Fibroblast of skin of back (primary cell): ENCODE measurements around the gene DSCAML1.

Experiments used
- DNase-seq: peaks from one replicate; pipeline ENCODE4 v3.0.0-alpha.2; 2013

The DSCAML1 gene

GRCh38 chr11:117573326-117573725 is 223.7 kb downstream of the DSCAML1 start:
- DNase-seq: no peak

- DNase-seq: no peak
These were observed 224.3 kb downstream of the DSCAML1 start for GRCh38 chr11:117572671-117573070.

GRCh38 chr11:117572129-117572528 is 224.9 kb downstream of the DSCAML1 start:
- no peak for DNase-seq

GRCh38 chr11:117570701-117571100 is 226.3 kb downstream of the DSCAML1 start:
- DNase-seq: no peak

- no peak for DNase-seq
These were observed 227.1 kb downstream of the DSCAML1 start for GRCh38 chr11:117569911-117570310.

- no peak for DNase-seq
These were observed 231.3 kb downstream of the DSCAML1 start for GRCh38 chr11:117565709-117566108.

GRCh38 chr11:117564321-117564720 is 232.7 kb downstream of the DSCAML1 start:
- no peak for DNase-seq

- DNase-seq: no peak
These were observed 233.5 kb downstream of the DSCAML1 start for GRCh38 chr11:117563556-117563955.

- no peak for DNase-seq
These were observed 234.9 kb downstream of the DSCAML1 start for GRCh38 chr11:117562136-117562535.

- DNase-seq: no peak
These were observed 236.1 kb downstream of the DSCAML1 start for GRCh38 chr11:117560780-117561530.

- DNase-seq: no peak
These were observed 237.3 kb downstream of the DSCAML1 start for GRCh38 chr11:117559698-117560097.

GRCh38 chr11:117557361-117557760 is 239.7 kb downstream of the DSCAML1 start:
- DNase-seq: no peak

- no peak for DNase-seq
These were observed 242.2 kb downstream of the DSCAML1 start for GRCh38 chr11:117554601-117555333.

- no peak for DNase-seq
These were observed 244.4 kb downstream of the DSCAML1 start for GRCh38 chr11:117552626-117553025.

- DNase-seq: no peak
These were observed 245.2 kb downstream of the DSCAML1 start for GRCh38 chr11:117551761-117552343.

GRCh38 chr11:117550466-117550865 is 246.6 kb downstream of the DSCAML1 start:
- DNase-seq: no peak

- DNase-seq: no peak
These were observed 247.6 kb downstream of the DSCAML1 start for GRCh38 chr11:117549417-117549816.

GRCh38 chr11:117548876-117549275 is 248.1 kb downstream of the DSCAML1 start:
- no peak for DNase-seq

- no peak for DNase-seq
These were observed 249.1 kb downstream of the DSCAML1 start for GRCh38 chr11:117547946-117548345.

GRCh38 chr11:117547195-117547850 is 249.7 kb downstream of the DSCAML1 start:
- DNase-seq: no peak

- no peak for DNase-seq
These were observed 250.4 kb downstream of the DSCAML1 start for GRCh38 chr11:117546431-117547194.

- no peak for DNase-seq
These were observed 251.3 kb downstream of the DSCAML1 start for GRCh38 chr11:117545706-117546105.
